ENCODE results near the gene STKLD1. TPM values are rescaled to one million over a fixed set of nuclear protein-coding genes. Genes with fewer than 3 reads are reported as not detected.

Gene STKLD1
- total and polyA plus RNA-seq, 9 of the 15 experiments (the other 6 are each of a cell fraction or from before 2014, with no cell fraction given): 0.10 to 0.65 (median 0.33) TPM; not detected in 2

DNA sequence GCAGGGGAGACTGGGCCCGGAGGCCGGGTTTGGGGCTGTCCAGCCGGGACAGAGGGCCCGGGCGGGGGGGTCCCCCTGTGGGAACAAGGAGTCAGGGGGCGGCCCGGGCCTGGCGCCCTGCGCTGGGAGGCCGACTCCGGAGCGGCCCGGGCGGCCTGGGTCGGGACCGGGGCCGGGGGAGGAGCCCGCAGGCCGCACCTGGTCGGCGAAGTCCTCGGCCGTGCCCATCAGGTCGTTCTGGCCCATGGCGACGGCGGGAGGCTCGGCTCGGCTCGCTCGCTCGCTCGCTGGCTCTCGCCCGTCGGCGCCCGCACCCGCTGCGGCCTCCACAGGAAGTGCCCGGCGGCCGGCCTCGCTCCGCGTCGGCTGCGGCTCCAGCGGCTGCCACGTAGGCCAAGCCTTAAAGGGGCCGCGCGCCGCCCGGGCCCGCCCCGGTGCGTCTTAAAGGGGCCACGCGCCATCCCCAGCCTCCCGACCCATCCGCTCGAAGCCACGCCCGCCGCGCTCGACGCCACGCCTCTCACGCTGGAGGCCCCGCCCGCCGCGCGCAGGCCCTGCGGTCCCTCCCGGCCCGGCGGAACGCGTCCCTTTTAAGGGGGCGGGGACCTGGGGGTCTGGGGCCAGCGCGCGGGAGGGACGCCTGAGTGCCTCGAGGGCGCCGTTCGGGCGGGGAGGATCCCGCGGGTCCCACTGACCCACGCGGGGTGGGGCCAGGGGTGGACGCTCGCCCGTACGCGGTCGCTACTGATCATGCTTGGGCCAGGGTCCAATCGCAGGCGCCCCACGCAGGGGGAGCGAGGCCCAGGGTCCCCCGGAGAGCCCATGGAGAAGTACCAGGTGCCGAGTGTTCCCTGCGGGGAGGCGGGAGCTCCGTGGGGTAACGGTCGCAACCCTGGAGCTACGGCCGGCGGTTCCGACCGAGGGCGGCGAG lies at the start of gene STKLD1, which contains the start of gene SURF4 (continued):
- TF ChIP-seq POLR3A (IDR thresholded peaks at IDR 0.05; ENCODE audit: borderline replicate concordance, extremely low read depth, insufficient read depth, insufficient read length) (no peak), TAF7 (tag; IDR thresholded peaks at IDR 0.05) (no peak), JUND (IDR thresholded peaks at IDR 0.05; ENCODE audit: borderline replicate concordance, low read depth, low read length) (peak; percentile 69; the same call in 1 of the 2 replicates), JUND (tag; IDR thresholded peaks at IDR 0.05; ENCODE audit: borderline replicate concordance, low read depth, low read length) (no peak), RB1 (IDR thresholded peaks at IDR 0.05; ENCODE audit: low read depth) (peak; percentile 64), FOXJ2 (tag; IDR thresholded peaks at IDR 0.05) (no peak), ZNF696 (CRISPR knock-in tag; conservative IDR thresholded peaks at IDR 0.05) (no peak), SMARCE1 (IDR thresholded peaks at IDR 0.05) (no peak), ZNF444 (CRISPR knock-in tag; IDR thresholded peaks at IDR 0.05) (no peak), HEY1 (CRISPR knock-in tag; IDR thresholded peaks at IDR 0.05; ENCODE audit: borderline replicate concordance) (no peak), ZNF507 (tag; conservative IDR thresholded peaks at IDR 0.05) (no peak), ZNF347 (CRISPR knock-in tag; IDR thresholded peaks at IDR 0.05; ENCODE audit: low read depth) (no peak), ZSCAN29 (IDR thresholded peaks at IDR 0.05) (no peak), ZNF586 (CRISPR knock-in tag; conservative IDR thresholded peaks at IDR 0.05) (no peak), STAG1 (CRISPR knock-in tag; IDR thresholded peaks at IDR 0.05; ENCODE audit: borderline replicate concordance) (peak; percentile 46; the same call in 1 of the 2 replicates), SPI1 (IDR thresholded peaks at IDR 0.05; ENCODE audit: borderline replicate concordance, low read depth, low read length) (0 out of 2 replicates have a peak, but pooled peaks have one; percentile 36), NBN (IDR thresholded peaks at IDR 0.05; ENCODE audit: low read depth) (no peak), JUNB (CRISPR knock-in tag; conservative IDR thresholded peaks at IDR 0.05) (no peak), CC2D1A (IDR thresholded peaks at IDR 0.05) (no peak), TAL1 (IDR thresholded peaks at IDR 0.05) (no peak)
- TF ChIP-seq, protein P1, sequence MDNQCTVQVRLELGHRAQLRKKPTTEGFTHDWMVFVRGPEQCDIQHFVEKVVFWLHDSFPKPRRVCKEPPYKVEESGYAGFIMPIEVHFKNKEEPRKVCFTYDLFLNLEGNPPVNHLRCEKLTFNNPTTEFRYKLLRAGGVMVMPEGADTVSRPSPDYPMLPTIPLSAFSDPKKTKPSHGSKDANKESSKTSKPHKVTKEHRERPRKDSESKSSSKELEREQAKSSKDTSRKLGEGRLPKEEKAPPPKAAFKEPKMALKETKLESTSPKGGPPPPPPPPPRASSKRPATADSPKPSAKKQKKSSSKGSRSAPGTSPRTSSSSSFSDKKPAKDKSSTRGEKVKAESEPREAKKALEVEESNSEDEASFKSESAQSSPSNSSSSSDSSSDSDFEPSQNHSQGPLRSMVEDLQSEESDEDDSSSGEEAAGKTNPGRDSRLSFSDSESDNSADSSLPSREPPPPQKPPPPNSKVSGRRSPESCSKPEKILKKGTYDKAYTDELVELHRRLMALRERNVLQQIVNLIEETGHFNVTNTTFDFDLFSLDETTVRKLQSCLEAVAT (IDR thresholded peaks at IDR 0.05): no peak
- TF ChIP-seq, protein P2, sequence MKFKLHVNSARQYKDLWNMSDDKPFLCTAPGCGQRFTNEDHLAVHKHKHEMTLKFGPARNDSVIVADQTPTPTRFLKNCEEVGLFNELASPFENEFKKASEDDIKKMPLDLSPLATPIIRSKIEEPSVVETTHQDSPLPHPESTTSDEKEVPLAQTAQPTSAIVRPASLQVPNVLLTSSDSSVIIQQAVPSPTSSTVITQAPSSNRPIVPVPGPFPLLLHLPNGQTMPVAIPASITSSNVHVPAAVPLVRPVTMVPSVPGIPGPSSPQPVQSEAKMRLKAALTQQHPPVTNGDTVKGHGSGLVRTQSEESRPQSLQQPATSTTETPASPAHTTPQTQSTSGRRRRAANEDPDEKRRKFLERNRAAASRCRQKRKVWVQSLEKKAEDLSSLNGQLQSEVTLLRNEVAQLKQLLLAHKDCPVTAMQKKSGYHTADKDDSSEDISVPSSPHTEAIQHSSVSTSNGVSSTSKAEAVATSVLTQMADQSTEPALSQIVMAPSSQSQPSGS (CRISPR knock-in tag; IDR thresholded peaks at IDR 0.05): no peak
- TF ChIP-seq, protein P3, sequence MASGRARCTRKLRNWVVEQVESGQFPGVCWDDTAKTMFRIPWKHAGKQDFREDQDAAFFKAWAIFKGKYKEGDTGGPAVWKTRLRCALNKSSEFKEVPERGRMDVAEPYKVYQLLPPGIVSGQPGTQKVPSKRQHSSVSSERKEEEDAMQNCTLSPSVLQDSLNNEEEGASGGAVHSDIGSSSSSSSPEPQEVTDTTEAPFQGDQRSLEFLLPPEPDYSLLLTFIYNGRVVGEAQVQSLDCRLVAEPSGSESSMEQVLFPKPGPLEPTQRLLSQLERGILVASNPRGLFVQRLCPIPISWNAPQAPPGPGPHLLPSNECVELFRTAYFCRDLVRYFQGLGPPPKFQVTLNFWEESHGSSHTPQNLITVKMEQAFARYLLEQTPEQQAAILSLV (tag; IDR thresholded peaks at IDR 0.05): no peak
- TF ChIP-seq, protein P4, sequence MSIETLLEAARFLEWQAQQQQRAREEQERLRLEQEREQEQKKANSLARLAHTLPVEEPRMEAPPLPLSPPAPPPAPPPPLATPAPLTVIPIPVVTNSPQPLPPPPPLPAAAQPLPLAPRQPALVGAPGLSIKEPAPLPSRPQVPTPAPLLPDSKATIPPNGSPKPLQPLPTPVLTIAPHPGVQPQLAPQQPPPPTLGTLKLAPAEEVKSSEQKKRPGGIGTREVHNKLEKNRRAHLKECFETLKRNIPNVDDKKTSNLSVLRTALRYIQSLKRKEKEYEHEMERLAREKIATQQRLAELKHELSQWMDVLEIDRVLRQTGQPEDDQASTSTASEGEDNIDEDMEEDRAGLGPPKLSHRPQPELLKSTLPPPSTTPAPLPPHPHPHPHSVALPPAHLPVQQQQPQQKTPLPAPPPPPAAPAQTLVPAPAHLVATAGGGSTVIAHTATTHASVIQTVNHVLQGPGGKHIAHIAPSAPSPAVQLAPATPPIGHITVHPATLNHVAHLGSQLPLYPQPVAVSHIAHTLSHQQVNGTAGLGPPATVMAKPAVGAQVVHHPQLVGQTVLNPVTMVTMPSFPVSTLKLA (conservative IDR thresholded peaks at IDR 0.05): peak in 1 of 2 experiments; percentile 68; a peak in 2 of 4 replicates

All from K562 (cell line).